Measurements from ENCODE around the gene SPTB.

Gene SPTB

GRCh38 chr14:64705381-64706118, 174.2 kb downstream of the SPTB start:
- no peak for DNase-seq

- DNase-seq: peak; percentile 39
These were observed 174.8 kb downstream of the SPTB start for GRCh38 chr14:64704743-64705380.

GRCh38 chr14:64704143-64704742, 175.5 kb downstream of the SPTB start, which contains the start of gene PLEKHG3:
Gene PLEKHG3, plus strand, starts transcription at chr14:64704424. Its CDS starts 23,208 bp downstream, at chr14:64727632.
- peak; percentile 56 for DNase-seq

- no peak for DNase-seq
These were observed 176.1 kb downstream of the SPTB start for GRCh38 chr14:64703395-64704142.

GRCh38 chr14:64702493-64703394, 177.0 kb downstream of the SPTB start:
- DNase-seq: no peak

GRCh38 chr14:64701660-64702059, 178.0 kb downstream of the SPTB start:
- no peak for DNase-seq

GRCh38 chr14:64700894-64701293, 178.8 kb downstream of the SPTB start:
- no peak for DNase-seq

GRCh38 chr14:64700290-64700689, 179.4 kb downstream of the SPTB start:
- no peak for DNase-seq

- peak; percentile 68 for DNase-seq
These were observed 180.8 kb downstream of the SPTB start for GRCh38 chr14:64698903-64699302.

GRCh38 chr14:64696355-64696857, 183.3 kb downstream of the SPTB start:
- DNase-seq: no peak

All from hematopoietic multipotent progenitor cell treated with erythropoietin and hydrocortisone succinate and interleukin-3 and kit ligand, for 6 days (in vitro differentiated cells).